ENCODE data around the gene PCBP3.

GRCh38 chr21:45848805-45849204 lies 205.3 kb downstream of the PCBP3 start:
- TF ChIP-seq SPI1 (IDR thresholded peaks at IDR 0.05; ENCODE audit: borderline replicate concordance, low read depth) (no peak), CTCF (IDR thresholded peaks at IDR 0.05; ENCODE audit: insufficient read depth, low read length) (no peak), POLR2AphosphoS5 (IDR thresholded peaks at IDR 0.05; ENCODE audit: low read depth) (no peak)
